ENCODE measurements around the gene LRP6.

DNA sequence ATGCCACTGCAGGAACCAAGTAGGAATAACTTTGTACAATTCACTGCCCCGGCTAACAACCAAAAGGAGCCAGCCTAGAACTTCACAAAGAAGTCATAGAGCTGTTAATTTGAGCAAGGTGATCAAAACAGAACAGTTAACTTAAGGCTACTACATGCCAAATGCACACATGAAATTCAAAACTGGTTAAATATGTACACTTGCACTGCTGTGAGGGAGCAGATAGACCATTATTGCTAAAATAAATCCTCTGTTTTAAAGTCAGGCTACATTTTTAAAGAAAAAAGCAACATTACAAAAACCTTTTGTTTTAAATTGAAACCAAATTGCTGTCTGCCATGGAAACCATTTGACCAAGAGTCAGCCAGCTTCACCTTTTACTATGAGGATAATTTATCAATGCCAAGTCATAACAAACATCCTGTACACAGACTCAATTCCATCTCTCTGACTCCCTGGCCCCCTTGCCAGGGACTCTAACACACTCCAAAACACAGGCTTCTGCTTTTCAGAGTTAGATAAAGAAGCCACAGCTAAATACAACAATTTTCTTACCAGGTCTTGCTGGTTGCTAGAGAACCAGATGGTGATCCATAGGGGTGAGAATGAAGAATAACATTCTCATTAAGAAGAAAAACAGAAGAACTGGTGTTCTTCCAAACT lies 84.0 kb downstream of the LRP6 start:
- TF ChIP-seq GATA2 (IDR thresholded peaks at IDR 0.05; ENCODE audit: low read depth, low read length) = no peak
- TF ChIP-seq GATA3 (IDR thresholded peaks at IDR 0.05; ENCODE audit: low read depth, low read length) = no peak

All from SH-SY5Y (cell line).